ENCODE measurements around the gene SCN8A.

DNA sequence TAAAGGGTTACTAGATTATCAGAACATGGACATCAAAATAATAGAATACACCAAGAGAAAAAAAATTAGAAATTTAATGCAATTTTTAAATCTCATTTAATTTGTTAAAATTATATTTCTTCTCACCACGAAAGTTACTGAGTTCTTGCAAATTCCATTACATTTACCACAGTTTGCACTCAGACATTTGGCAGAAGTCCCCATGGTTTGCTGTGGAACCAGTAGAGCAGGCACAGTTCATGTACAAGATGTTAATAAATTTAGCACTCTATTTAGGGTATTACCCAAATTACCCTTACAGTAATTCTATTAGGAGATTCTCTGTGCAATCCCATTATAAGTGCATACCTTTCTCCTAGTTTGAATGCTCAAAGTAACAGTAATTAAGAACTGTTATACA lies 9.7 kb downstream of the SCN8A start:
- TF ChIP-seq CTCF (IDR thresholded peaks at IDR 0.05) (no peak), POLR2A (IDR thresholded peaks at IDR 0.05) (no peak)
